Chondrocyte (in vitro differentiated cells): Measurements from ENCODE around the gene UBE2G2. TPM values are rescaled to one million over a fixed set of nuclear protein-coding genes. Genes with fewer than 3 reads are reported as not detected.
A peak's percentile ranks its signal among the peaks of the same experiment; 100 is the strongest.

ENCODE experiments used
- DNase-seq: peaks from one replicate; pipeline ENCODE4 v3.0.0; 2021; ENCODE audit warnings: mixed read lengths, low spot score
- H3K27ac Mint-ChIP-seq: one replicate; pipeline ENCODE4 v1.8.0; 2021; ENCODE audit warnings: mild to moderate bottlenecking, moderate library complexity, mixed read lengths; ENCODE audit not compliant: unreplicated experiment
- H3K27me3 Mint-ChIP-seq: 2 replicates; pipeline ENCODE4 v1.8.0; 2021; ENCODE audit warnings: low read depth, mixed read lengths
- H3K36me3 Mint-ChIP-seq: 2 replicates; pipeline ENCODE4 v1.8.0; 2021; ENCODE audit warnings: low read depth, mixed read lengths
- H3K4me1 Mint-ChIP-seq: 2 replicates; pipeline ENCODE4 v1.8.0; 2021; ENCODE audit warnings: low read depth, mild to moderate bottlenecking, mixed read lengths
- H3K4me3 Mint-ChIP-seq: one replicate; pipeline ENCODE4 v1.8.0; 2021; ENCODE audit warnings: mild to moderate bottlenecking, moderate library complexity, mixed read lengths; ENCODE audit not compliant: unreplicated experiment
- H3K9me3 Mint-ChIP-seq: 2 replicates; pipeline ENCODE4 v1.8.0; 2021; ENCODE audit warnings: low read depth, mixed read lengths
- CTCF ChIP-seq: fragments of 200-600 bp; sonication (generic); IDR thresholded peaks from 2 replicates; pipeline ENCODE4 v1.5.0; 2021; ENCODE audit warnings: antibody characterized with exemption, mild to moderate bottlenecking, moderate library complexity
- total RNA-seq: library from RNA; stranded (reverse); gene quantifications from 3 replicates; pipeline ENCODE4 v1.2.1, GENCODE V29; 2021

The UBE2G2 gene
- total RNA-seq, 1 donor from 2014 or later, result 48.5 TPM

DNA sequence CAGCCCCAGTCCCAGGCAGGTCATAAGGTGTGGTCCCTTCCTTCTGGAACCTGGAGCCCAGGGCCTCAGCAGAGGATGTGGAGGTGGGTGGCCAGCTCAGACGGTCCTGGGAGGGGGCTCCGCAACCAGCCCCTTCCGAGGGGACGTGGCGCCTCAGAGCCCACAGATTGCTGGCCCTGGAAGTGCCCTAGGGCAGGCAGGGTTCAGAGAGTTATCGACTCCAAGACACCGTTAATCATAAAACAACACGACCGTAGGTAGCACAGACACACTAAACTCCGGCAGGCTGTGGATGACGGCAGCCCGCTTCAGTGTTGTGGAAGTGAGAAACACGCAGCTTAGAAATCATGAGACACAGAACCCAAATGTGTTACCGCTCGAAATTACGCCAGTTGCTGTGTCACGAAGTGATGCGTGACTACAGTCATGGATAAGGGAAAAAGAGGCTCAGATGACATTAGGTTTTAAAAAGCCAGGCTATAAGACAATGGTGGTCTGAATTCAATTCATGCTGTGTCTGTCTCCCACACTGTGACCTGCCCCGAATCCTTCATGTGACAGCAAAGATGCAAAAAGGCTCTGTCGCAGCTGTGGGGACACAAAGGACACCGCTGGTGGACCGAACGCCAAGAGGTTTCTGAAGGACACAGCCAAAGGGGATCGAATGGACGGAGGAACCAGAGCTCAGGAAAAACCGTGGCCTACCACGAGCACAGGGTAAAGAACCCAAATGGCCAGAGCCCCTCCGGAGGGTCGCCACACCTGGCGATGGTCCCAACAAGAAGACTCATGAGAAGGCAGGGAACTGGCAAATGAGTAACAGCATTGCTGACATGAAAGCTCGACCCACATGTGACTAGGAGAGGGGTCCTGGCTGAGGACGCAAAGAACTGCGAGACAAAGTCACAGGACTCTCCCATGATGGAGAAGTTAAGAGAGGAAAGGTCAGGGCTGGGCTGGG is 17.9 kb upstream of the UBE2G2 start:
- DNase-seq, result no peak
- Mint-ChIP-seq H3K27ac (no peak overlapping the region), H3K27me3 (no peaks in the 10 kb centered on the region), H3K9me3 (peaks cover 28% of the 10 kb centered on the region), H3K36me3 (peaks cover 13% of the 10 kb centered on the region), H3K4me1 (peaks cover 17% of the 10 kb centered on the region), H3K4me3 (peak overlapping the region; percentile 35)
- TF ChIP-seq CTCF, result no peak

- no peak for DNase-seq
- no peak overlapping the region for H3K27ac Mint-ChIP-seq
- peaks cover 22% of the 10 kb centered on the region for H3K4me1 Mint-ChIP-seq
- peaks cover 13% of the 10 kb centered on the region for H3K36me3 Mint-ChIP-seq
- H3K27me3 Mint-ChIP-seq, result no peaks in the 10 kb centered on the region
- H3K9me3 Mint-ChIP-seq, result peaks cover 26% of the 10 kb centered on the region
- H3K4me3 Mint-ChIP-seq, result no peak overlapping the region
- TF ChIP-seq CTCF, result no peak
Measured at GRCh38 chr21:44818640-44819011, 17.0 kb upstream of the UBE2G2 start.

DNA sequence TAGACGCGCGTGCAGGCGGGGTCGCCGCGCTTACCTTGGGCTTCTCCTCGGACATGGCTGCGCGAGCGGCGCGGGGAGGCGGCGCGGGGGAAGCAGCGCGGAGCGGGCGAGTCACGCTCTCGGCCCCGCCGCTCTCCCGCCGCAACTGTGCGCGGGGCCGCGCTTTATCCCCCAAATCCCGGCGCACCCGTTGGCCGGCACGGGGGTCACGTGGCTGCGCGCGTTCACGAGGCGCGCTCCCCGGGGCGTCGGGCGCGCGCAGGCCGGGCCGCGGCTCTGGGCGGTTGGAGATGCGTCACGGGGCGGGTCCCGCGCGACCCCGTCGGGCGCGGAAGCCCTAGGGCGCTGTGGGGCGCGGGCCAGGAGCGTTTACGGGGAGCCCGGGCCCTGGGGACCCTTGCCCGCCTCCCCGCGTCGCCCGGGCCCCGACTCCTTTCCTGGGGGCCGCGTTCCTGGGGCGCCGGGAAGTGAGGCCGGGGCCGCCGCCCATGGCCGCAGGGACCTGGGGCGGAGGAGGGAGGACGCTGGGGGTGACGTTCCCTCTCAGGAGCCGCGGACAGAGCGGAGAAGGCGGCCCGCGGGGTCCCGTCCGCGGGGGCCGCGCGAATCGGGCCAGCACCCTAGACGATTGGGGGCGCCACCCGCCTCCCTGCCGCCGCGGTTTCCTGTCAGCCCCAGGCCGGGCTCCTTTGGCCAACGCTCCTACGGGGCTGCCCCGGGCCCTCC is 16.5 kb upstream of the UBE2G2 start, which contains the start of gene SUMO3:
Gene SUMO3, minus strand, starts transcription at position 149 of the 726 bp plus-strand sequence. Its CDS starts 94 bp downstream, at position 55.
- Mint-ChIP-seq H3K27ac (no peak within 1 kb of the TSS), H3K9me3 (peaks cover 21% of the 10 kb centered on the region), H3K4me1 (peaks cover 22% of the 10 kb centered on the region), H3K36me3 (peaks cover 11% of the 10 kb centered on the region), H3K27me3 (no peaks in the 10 kb centered on the region), H3K4me3 (peak within 1 kb of the TSS; percentile 66)
- TF ChIP-seq CTCF, result peak; percentile 51
- no peak for DNase-seq

GRCh38 chr21:44817506-44817880 is 15.9 kb upstream of the UBE2G2 start:
- Mint-ChIP-seq H3K4me1 (peaks cover 22% of the 10 kb centered on the region), H3K36me3 (peaks cover 9% of the 10 kb centered on the region), H3K9me3 (peaks cover 15% of the 10 kb centered on the region), H3K27me3 (no peaks in the 10 kb centered on the region), H3K4me3 (peak overlapping the region; percentile 66), H3K27ac (no peak overlapping the region)
- peak; percentile 93 for DNase-seq
- no peak for TF ChIP-seq CTCF

DNA sequence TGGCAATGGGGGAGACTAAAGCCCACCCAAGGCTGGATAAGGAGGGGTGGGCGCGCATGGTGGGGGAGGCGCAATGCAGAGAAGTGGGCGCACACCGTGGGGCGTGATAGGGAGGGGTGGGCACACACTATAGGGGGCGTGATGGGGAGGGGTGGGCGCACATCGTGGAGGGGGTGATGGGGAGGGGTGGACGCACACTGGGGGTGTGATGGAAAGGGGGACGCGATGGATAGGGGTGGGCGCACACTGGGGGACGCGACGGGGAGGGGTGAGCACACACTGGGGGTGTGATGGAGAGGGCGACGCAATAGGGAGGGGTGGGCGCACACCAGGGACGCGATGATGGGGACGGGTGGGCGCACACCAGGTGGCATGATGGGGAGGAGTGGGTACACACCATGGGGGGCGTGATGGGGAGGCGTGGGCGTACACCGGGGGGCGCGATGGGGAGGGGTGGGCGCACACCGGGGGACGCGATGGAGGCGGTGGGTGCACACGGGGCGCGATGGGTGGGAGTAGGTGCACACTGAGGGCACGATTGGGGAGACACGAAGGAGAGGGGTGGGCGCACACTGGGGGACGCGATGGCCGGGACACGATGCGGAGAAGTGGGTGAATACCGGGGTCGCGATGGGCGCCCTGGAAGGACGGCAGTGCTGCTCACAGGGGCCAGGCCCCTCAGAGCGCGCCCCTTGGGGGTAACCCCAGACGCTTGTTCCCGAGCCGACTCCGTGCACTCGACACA is 15.3 kb upstream of the UBE2G2 start:
- Mint-ChIP-seq H3K27me3 (no peaks in the 10 kb centered on the region), H3K4me1 (peaks cover 22% of the 10 kb centered on the region), H3K27ac (peak overlapping the region; percentile 17), H3K4me3 (peak overlapping the region; percentile 67), H3K36me3 (peaks cover 6% of the 10 kb centered on the region), H3K9me3 (peaks cover 10% of the 10 kb centered on the region)
- no peak for DNase-seq
- no peak for TF ChIP-seq CTCF
